K562 (cell line): ENCODE data around the gene CCDC194. TPM values are rescaled to one million over a fixed set of nuclear protein-coding genes. Genes with fewer than 3 reads are reported as not detected.

Experiments used
- BRD9 ChIP-seq: fragments of 450-650 bp; IDR thresholded peaks from 2 replicates; pipeline ENCODE4 v1.6.1; 2018; ENCODE audit warnings: low read depth; ENCODE audit not compliant: partially characterized antibody
- GTF2A2 ChIP-seq: IDR thresholded peaks from 2 replicates; pipeline ENCODE4 v1.6.1; 2016; ENCODE audit warnings: mild to moderate bottlenecking, missing genetic modification characterization, missing compliant biosample characterization
- KDM4B ChIP-seq, 2 experiments: fragments of 450-650 bp in 1 of 2; sonication (generic) in 1 of 2; IDR thresholded peaks; 2 replicates each; pipeline ENCODE4 v1.6.1; 2016 to 2017; ENCODE audit warnings: borderline replicate concordance in 2 of 2, antibody characterized with exemption in 1 of 2, low read depth in 1 of 2, mild to moderate bottlenecking in 1 of 2
- NR2C1 ChIP-seq, 2 experiments: fragments of 450-650 bp; IDR thresholded peaks; 2 replicates each; pipeline ENCODE4 v1.6.1; 2017; ENCODE audit warnings: mild to moderate bottlenecking in 2 of 2, antibody characterized with exemption in 1 of 2, inconsistent platforms in 1 of 2, missing compliant biosample characterization in 1 of 2, missing genetic modification characterization in 1 of 2
- PHTF2 ChIP-seq: fragments of 250-450 bp; sonication (Bioruptor Pico); IDR thresholded peaks from 2 replicates; pipeline ENCODE4 v1.5.0; 2021; ENCODE audit warnings: mild to moderate bottlenecking
- PML ChIP-seq: IDR thresholded peaks from 2 replicates; pipeline ENCODE4 v1.6.1; 2012; ENCODE audit warnings: low read length, inconsistent platforms
- RFX7 ChIP-seq: fragments of 250-450 bp; sonication (Bioruptor Pico); IDR thresholded peaks from 2 replicates; pipeline ENCODE4 v1.5.1; 2021; ENCODE audit warnings: mild to moderate bottlenecking
- RREB1 ChIP-seq: fragments of 250-450 bp; sonication (Bioruptor Pico); IDR thresholded peaks from 2 replicates; pipeline ENCODE4 v1.4.0; 2020
- RUNX1 ChIP-seq: sonication (generic); IDR thresholded peaks from 2 replicates; pipeline ENCODE4 v1.6.1; 2016; ENCODE audit warnings: antibody characterized with exemption, low read depth
- SMARCA4 ChIP-seq: fragments of 450-650 bp; IDR thresholded peaks from 2 replicates; pipeline ENCODE4 v1.6.1; 2016
- TCF7 ChIP-seq: sonication (generic); IDR thresholded peaks from 2 replicates; pipeline ENCODE4 v1.6.1; 2016; ENCODE audit warnings: antibody characterized with exemption, borderline replicate concordance
- ZNF140 ChIP-seq: fragments of 250-450 bp; sonication (Bioruptor Pico); IDR thresholded peaks from 2 replicates; pipeline ENCODE4 v1.8.0; 2021; ENCODE audit warnings: moderate library complexity, mild to moderate bottlenecking, inconsistent platforms
- ZNF165 ChIP-seq: fragments of 250-450 bp; sonication (Bioruptor Pico); IDR thresholded peaks from 2 replicates; pipeline ENCODE4 v1.4.0; 2020; ENCODE audit warnings: borderline replicate concordance
- ZNF197 ChIP-seq: fragments of 200-800 bp; sonication (Bioruptor generic); IDR thresholded peaks from 2 replicates; pipeline ENCODE4 v1.6.1; 2016; ENCODE audit warnings: low read depth, missing genetic modification characterization, missing compliant biosample characterization
- ZNF239 ChIP-seq: fragments of 250-450 bp; sonication (Bioruptor Pico); IDR thresholded peaks from 2 replicates; pipeline ENCODE4 v1.4.0; 2020; ENCODE audit warnings: mild to moderate bottlenecking
- ZNF24 ChIP-seq: fragments of 450-650 bp; IDR thresholded peaks from 2 replicates; pipeline ENCODE4 v1.6.1; 2016
- ZZZ3 ChIP-seq: fragments of 450-650 bp; IDR thresholded peaks from 2 replicates; pipeline ENCODE4 v1.6.1; 2016; ENCODE audit warnings: antibody characterized with exemption, mild to moderate bottlenecking, moderate library complexity
- polyA plus RNA-seq, 8 experiments: library from polyadenylated mRNA; depleted of rRNA in 4 of 8; stranded (reverse) in 5 of 8; unstranded in 3 of 8; fragments of >200 nt; fragmentation: Nextera tagmentation in 2 of 8; fragmentation: Illumina TruSeq in 1 of 8; extraction: Ambion mirVana in 2 of 8; extraction: Trizol in 1 of 8; gene quantifications; 2 replicates each; pipeline versions ENCODE4 v1.2.1 to v1.2.3, GENCODE V29; 2011 to 2014; ENCODE audit warnings: inconsistent platforms in 1 of 8, missing spikeins in 1 of 8
- total RNA-seq, 7 experiments: library from RNA; depleted of rRNA in 6 of 7; stranded (reverse); fragments of >200 nt in 6 of 7; fragmentation: Illumina TruSeq in 2 of 7; extraction: Trizol in 2 of 7; gene quantifications; 2 replicates each; pipeline versions ENCODE4 v1.2.1 to v1.2.3, GENCODE V29; 2011 to 2021; ENCODE audit warnings: low replicate concordance in 1 of 7
- TF ChIP-seq, protein P1 (sequence below): sonication (generic); formaldehyde crosslinking; IDR thresholded peaks from 2 replicates; pipeline ENCODE4 v1.8.0; 2023; ENCODE audit warnings: mild to moderate bottlenecking, missing genetic modification reagents
- TF ChIP-seq, protein P2 (sequence below): fragments of 450-650 bp; formaldehyde crosslinking; IDR thresholded peaks from 2 replicates; pipeline ENCODE4 v1.4.0; 2020; ENCODE audit warnings: mild to moderate bottlenecking, moderate library complexity
- TF ChIP-seq, protein P3 (sequence below): fragments of 250-450 bp; sonication (Bioruptor Pico); IDR thresholded peaks from 2 replicates; pipeline ENCODE4 v1.5.0; 2020; ENCODE audit warnings: mild to moderate bottlenecking, borderline replicate concordance

The CCDC194 gene
- total and polyA plus RNA-seq, 9 of the 15 experiments (the other 6 are each of a cell fraction or from before 2014, with no cell fraction given): 0.13 to 1.3 (median 0.39) TPM; not detected in 3

- TF ChIP-seq RREB1 (CRISPR knock-in tag): no peak
- TF ChIP-seq ZZZ3: no peak
- TF ChIP-seq BRD9: no peak
- no peak for TF ChIP-seq ZNF24
- TF ChIP-seq, protein P1, sequence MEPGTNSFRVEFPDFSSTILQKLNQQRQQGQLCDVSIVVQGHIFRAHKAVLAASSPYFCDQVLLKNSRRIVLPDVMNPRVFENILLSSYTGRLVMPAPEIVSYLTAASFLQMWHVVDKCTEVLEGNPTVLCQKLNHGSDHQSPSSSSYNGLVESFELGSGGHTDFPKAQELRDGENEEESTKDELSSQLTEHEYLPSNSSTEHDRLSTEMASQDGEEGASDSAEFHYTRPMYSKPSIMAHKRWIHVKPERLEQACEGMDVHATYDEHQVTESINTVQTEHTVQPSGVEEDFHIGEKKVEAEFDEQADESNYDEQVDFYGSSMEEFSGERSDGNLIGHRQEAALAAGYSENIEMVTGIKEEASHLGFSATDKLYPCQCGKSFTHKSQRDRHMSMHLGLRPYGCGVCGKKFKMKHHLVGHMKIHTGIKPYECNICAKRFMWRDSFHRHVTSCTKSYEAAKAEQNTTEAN (CRISPR knock-in tag): no peak
- no peak for TF ChIP-seq ZNF140 (CRISPR knock-in tag)
- TF ChIP-seq GTF2A2: no peak
- TF ChIP-seq PML: 0 out of 2 replicates have a peak, but pooled peaks have one; percentile 22
- no peak for TF ChIP-seq ZNF197 (CRISPR knock-in tag)
- no peak for TF ChIP-seq ZNF165 (CRISPR knock-in tag)
- no peak for TF ChIP-seq ZNF239
- TF ChIP-seq KDM4B (IDR thresholded peaks at IDR 0.05; ENCODE audit: borderline replicate concordance in 2 of 2, low read depth in 1 of 2): no peak
- no peak for TF ChIP-seq NR2C1 (IDR thresholded peaks at IDR 0.05)
- TF ChIP-seq NR2C1 (tag; IDR thresholded peaks at IDR 0.05): no peak
- no peak for TF ChIP-seq RUNX1
- no peak for TF ChIP-seq RFX7 (CRISPR knock-in tag)
- no peak for TF ChIP-seq PHTF2 (CRISPR knock-in tag)
- TF ChIP-seq SMARCA4: peak; percentile 43; the same call in 1 of the 2 replicates
- TF ChIP-seq TCF7: no peak
- TF ChIP-seq, protein P2, sequence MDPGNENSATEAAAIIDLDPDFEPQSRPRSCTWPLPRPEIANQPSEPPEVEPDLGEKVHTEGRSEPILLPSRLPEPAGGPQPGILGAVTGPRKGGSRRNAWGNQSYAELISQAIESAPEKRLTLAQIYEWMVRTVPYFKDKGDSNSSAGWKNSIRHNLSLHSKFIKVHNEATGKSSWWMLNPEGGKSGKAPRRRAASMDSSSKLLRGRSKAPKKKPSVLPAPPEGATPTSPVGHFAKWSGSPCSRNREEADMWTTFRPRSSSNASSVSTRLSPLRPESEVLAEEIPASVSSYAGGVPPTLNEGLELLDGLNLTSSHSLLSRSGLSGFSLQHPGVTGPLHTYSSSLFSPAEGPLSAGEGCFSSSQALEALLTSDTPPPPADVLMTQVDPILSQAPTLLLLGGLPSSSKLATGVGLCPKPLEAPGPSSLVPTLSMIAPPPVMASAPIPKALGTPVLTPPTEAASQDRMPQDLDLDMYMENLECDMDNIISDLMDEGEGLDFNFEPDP (CRISPR knock-in tag): no peak
- TF ChIP-seq, protein P3, sequence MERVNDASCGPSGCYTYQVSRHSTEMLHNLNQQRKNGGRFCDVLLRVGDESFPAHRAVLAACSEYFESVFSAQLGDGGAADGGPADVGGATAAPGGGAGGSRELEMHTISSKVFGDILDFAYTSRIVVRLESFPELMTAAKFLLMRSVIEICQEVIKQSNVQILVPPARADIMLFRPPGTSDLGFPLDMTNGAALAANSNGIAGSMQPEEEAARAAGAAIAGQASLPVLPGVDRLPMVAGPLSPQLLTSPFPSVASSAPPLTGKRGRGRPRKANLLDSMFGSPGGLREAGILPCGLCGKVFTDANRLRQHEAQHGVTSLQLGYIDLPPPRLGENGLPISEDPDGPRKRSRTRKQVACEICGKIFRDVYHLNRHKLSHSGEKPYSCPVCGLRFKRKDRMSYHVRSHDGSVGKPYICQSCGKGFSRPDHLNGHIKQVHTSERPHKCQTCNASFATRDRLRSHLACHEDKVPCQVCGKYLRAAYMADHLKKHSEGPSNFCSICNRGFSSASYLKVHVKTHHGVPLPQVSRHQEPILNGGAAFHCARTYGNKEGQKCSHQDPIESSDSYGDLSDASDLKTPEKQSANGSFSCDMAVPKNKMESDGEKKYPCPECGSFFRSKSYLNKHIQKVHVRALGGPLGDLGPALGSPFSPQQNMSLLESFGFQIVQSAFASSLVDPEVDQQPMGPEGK (CRISPR knock-in tag): no peak
Measured at GRCh38 chr19:17419154-17419620, 25.2 kb upstream of the CCDC194 start (continued).
